Stimulated activated CD4-positive, alpha-beta T cell treated with anti-CD3 and anti-CD28 coated beads, TNF-alpha, amount 100 ng/mL, for 24 hours (primary cell): Measurements from ENCODE around the gene LRRN2.
"Not testable (repeated sequence)": the region's sequence is repeated elsewhere in the genome, so short reads cannot be mapped to it uniquely, and the experiment has no call there.

ENCODE experiments used
- DNase-seq, 3 experiments: peaks; one replicate each; pipeline ENCODE4 v3.0.0-alpha.2; 2020; ENCODE audit warnings: low read depth in 3 of 3

LRRN2 gene

GRCh38 chr1:204685236-204686006 is at the start of gene LRRN2:
Gene LRRN2 (minus strand): TSS chr1:204685738. CDS start chr1:204619992, 65,746 bp downstream.
- no peak for DNase-seq

- DNase-seq = no peak
Observed at GRCh38 chr1:204735042-204735441, 49.5 kb upstream of the LRRN2 start.

GRCh38 chr1:204733869-204734596 is 48.5 kb upstream of the LRRN2 start:
- no peak for DNase-seq

GRCh38 chr1:204733289-204733688 is 47.8 kb upstream of the LRRN2 start:
- no peak for DNase-seq

GRCh38 chr1:204731985-204732575 is 46.5 kb upstream of the LRRN2 start:
- DNase-seq = no peak

- DNase-seq = no peak
Observed at GRCh38 chr1:204731509-204731908, 46.0 kb upstream of the LRRN2 start.

- DNase-seq = no peak
Observed at GRCh38 chr1:204730826-204731459, 45.4 kb upstream of the LRRN2 start.

GRCh38 chr1:204729516-204729915 is 44.0 kb upstream of the LRRN2 start:
- no peak for DNase-seq

- no peak for DNase-seq
Observed at GRCh38 chr1:204728456-204728855, 42.9 kb upstream of the LRRN2 start.

- no peak for DNase-seq
Observed at GRCh38 chr1:204728045-204728444, 42.5 kb upstream of the LRRN2 start.

GRCh38 chr1:204727438-204727837 is 41.9 kb upstream of the LRRN2 start:
- not testable (repeated sequence) for DNase-seq

GRCh38 chr1:204726478-204726877 is 40.9 kb upstream of the LRRN2 start:
- no peak for DNase-seq

GRCh38 chr1:204725821-204726448 is 40.4 kb upstream of the LRRN2 start:
- no peak for DNase-seq

GRCh38 chr1:204723131-204723787 is 37.7 kb upstream of the LRRN2 start:
- no peak for DNase-seq

GRCh38 chr1:204721373-204722055 is 36.0 kb upstream of the LRRN2 start:
- DNase-seq = no peak

GRCh38 chr1:204716660-204717059 is 31.1 kb upstream of the LRRN2 start:
- DNase-seq = no peak

- DNase-seq = no peak
Observed at GRCh38 chr1:204714861-204715511, 29.4 kb upstream of the LRRN2 start.

- no peak for DNase-seq
Observed at GRCh38 chr1:204714194-204714860, 28.8 kb upstream of the LRRN2 start.

GRCh38 chr1:204713541-204713940 is 28.0 kb upstream of the LRRN2 start:
- DNase-seq = no peak
